HG03103 (cell line): ENCODE results near the gene QTRT2.

Source experiments
- ATAC-seq: cut with Tn5 transposase; IDR thresholded peaks from one replicate; pipeline ENCODE4 v1.9.1; 2021; ENCODE audit warnings: low read depth; ENCODE audit not compliant: unreplicated experiment

The QTRT2 gene

DNA sequence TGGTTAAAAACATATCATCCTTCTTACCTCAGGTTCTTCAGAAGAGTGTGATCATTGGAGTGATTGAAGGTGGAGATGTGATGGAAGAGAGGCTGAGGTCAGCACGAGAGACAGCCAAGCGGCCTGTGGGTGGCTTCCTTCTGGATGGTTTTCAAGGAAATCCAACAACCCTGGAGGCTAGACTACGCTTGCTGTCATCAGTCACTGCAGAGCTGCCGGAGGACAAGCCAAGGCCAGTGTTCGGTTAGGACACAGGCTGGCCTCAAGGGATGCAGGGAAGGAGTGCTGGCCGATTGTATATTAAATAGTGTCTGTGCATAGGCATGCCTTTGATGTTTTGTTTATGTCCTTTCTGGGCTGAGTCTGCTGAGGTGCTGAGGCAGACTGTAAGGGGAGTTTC is 20.2 kb downstream of the QTRT2 start:
- ATAC-seq, result no peak

DNA sequence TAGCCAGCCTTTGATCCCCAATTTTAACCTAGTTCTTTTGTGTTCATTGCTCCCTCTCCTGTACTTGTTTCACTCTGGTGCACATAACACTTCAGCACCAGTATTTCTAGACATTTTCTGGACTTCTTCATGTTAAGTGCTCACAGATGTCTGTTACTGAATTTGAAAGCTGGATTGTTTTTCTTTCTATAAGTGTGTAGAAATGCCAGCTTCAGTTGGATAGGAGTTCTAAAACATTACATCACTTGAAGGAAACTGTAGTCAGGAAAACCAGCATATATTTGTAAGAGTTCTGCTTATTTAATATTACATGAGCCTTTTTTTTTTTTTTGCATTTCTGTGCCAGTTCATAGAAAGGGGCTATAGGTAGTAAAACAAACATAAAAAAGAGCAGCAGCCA is 21.6 kb downstream of the QTRT2 start:
- ATAC-seq, result no peak

DNA sequence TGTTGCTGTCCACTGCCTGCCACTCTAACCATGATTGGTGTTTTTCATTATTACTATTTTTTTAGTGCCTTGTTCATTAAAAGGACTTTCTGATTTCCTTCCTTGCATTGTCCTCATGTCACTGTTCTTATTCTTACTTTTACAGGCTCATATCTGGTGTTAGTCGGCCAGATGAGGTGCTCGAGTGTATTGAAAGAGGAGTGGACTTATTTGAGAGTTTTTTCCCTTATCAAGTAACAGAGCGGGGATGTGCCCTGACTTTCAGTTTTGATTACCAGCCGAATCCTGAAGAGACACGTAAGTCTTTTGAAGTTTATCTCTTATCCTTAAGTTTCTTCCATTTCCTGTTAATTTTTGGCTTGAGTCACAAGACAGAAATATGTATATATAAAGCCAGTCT is 23.2 kb downstream of the QTRT2 start:
- ATAC-seq, result no peak

- ATAC-seq, result no peak
These were observed 23.7 kb downstream of the QTRT2 start for GRCh38 chr3:114080201-114080600.

GRCh38 chr3:114081037-114081436 is 24.5 kb downstream of the QTRT2 start:
- no peak for ATAC-seq

DNA sequence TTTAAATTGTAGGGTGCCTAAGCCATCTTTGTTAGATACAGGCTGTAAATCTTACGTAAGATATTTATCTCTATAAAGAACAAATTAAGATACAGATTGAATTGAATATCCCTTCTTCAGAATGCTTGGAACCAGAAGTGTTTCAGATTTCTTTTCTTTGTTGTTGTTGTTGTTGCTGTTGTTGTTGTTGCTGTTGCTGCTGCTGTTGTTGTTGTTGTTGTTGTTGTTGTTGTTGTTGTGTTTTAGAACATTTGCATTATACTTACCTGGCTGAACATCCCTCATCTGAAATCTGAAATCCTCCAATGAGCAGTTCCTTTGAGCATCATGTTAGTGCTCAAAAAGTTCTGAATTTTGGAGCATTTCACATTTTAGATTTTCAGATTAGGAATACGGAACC is 26.6 kb downstream of the QTRT2 start:
- no peak for ATAC-seq

DNA sequence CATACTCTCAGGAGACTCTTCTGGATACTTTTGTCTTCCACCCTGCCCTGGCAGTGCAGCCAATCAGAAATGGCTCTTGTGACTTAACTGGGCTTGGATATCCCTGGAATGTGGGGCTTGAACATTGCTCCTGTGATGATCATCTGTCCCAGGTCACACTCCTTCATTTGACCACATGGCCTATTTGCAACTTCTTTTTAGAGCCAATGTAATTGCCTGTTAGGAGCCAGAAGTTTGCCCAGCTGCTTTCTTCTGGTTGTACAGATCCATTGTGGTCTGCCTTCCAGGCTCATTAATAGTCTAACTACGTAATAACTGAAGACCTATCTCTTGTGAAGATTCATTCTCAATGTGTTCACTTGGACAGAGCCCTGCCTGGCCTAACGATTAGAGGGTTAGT is 29.8 kb downstream of the QTRT2 start:
- no peak for ATAC-seq

GRCh38 chr3:114089675-114090074 is 33.1 kb downstream of the QTRT2 start:
- no peak for ATAC-seq

- ATAC-seq, result no peak
These were observed 35.8 kb downstream of the QTRT2 start for GRCh38 chr3:114092151-114093015.

DNA sequence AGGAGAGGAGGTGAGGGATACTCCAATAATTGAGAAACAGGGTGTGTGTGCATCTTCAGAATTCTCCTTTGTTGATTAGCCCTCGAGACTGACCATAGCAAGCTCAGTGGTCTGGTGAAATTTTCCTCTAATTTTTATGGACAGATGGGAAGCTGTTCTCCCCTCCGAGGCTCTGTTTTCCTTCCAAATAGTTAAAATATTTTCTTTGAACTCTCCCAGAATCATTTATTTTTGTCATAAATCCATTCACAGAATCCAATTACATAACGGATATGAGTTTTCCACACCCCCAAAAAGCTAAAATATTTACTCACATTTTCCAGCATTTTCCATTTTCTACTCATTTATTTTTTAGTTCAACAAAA is 36.5 kb downstream of the QTRT2 start:
- ATAC-seq, result no peak

DNA sequence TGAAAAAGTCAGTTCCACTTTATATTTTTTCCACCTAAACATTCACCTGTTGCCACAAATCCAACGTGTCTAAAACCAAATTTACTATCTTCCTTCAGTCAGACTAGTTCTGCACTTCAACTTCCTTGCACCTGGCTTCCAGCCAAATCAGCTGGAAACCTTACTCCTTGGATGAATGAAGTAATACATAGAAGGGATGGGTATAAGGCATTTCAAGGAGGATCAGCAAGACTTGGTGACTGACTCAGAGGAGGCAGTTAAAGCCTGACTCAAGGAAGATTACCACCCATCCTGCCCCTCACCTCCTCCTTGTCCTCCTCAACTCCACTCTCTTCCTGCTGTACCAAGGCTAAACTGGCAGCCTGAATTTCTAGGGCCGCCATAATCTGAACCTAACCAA is 37.1 kb downstream of the QTRT2 start:
- ATAC-seq, result no peak

GRCh38 chr3:114095796-114096195 is 39.3 kb downstream of the QTRT2 start:
- ATAC-seq, result no peak

DNA sequence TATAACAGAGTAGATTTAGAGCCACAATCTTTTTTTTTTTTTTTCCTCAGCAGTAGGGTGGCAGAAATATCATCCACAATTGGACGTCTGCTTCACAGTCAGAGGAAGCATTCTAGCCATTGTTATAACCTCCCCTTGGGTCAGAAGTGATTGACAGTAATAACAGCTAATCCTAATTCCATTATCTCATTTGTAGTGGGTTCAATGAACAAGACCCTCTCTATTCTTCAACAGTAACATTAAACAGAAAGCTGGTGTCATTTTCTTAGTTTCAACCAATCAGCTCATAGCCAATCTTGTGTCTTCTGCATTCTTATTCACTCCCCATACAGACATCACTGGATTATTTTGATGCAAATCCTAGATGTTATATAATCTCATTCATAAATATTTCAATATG is 44.6 kb downstream of the QTRT2 start:
- no peak for ATAC-seq

DNA sequence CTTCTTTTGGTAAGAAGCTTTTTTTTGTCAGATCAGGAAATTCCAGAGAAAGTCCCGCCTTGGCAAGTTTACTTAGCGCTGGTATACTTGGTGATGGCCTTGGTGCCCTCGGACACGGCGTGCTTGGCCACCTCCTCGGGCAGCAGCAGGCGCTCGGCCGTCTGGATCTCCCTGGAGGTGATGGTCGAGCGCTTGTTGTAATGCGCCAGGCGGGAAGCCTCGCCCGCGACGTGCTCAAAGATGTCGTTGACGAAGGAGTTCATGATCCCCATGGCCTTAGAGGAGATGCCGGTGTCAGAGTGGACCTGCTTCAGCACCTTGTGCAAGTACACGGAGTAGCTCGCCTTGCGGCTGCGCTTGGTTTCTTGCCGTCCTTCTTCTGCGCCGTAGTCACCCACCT is 46.6 kb downstream of the QTRT2 start:
- no peak for ATAC-seq

DNA sequence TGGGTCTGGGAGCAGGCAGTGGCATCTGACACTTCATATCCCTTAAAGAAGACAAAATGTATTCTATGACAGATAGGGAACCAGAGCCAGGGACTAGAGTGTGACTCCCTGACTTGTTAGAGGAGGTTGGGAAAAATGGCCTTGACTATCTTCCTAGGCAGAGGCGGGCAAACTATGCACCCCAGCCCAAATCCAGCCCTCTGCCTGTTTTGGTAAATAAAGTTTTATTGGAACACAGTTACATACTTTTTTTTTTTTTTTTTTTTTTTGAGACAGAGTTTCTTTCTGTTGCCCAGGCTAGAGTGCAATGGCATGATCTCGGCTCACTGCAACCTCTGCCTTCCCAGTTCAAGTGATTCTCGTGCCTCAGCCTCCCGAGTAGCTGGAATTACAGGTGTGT is 47.3 kb downstream of the QTRT2 start:
- ATAC-seq, result no peak

DNA sequence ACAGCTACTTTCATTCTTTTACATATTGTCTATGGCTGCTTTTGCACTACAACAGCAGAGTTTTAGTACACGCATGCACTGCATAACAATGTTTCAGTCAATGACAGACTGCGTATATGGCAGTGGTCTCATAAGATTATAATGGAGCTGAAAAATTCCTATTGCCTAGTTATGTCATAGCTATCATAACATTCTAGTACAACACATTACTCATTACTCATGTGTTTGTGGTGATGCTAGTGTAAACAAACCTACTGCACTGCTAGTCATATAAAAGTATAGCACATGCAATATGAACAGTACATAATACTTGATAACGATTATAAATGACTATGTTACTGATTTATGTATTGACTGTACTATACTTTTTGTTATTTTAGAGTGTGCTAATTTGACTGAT is 47.9 kb downstream of the QTRT2 start:
- ATAC-seq, result no peak

- ATAC-seq, result no peak
These were observed 51.6 kb downstream of the QTRT2 start for GRCh38 chr3:114108137-114108536.

DNA sequence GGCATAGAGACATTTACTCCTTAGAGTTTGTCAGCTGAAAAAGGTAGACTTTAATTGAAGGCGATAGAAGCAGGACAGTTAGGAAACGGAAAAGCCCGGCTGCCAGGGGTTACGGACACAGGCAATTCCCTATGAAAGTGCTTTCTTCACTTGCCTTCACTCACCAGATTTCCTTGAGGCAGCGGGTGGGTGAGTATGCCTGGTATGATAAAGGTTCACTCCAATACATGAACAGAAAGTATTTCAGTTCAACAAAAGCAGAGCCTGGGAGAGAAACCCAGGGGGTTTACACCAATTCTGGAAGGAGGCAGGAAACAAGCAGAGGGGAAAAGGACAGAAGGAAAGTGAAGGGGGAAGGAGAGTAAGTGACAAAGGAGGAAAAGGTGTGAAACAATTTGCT is 53.9 kb downstream of the QTRT2 start:
- no peak for ATAC-seq

DNA sequence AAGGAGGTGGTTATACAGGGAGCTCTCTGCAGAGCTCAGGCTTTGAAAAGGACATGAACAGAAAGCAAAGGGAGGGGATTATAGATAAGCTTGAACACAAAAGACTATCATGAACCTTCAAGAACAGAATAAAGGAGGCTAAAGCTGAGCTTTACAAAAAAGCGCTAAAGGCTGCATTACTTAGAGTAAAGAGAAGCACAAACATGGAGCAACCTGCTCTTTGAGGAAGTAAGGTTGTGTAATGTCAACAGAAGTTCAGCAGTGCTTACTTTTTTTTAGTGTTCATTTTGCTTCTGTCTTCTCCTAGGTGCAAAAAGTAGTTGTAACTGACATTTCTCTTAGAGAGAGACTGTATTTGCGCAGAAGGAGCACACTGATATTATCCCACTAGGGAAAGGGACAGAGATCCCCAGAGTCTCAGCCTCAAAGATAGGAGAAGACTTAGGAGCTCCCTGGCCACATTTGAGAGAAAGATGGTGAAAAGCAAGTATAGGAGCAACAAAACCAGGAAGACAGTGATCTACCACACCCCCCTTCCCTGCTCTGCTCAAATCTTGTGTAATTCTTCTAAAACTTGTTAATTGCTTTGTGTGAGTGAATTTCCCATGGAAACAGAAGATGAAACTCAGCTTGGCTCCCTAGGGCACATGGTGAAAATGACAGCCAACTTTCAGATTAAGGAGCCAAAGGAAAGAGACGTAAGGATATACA is 54.7 kb downstream of the QTRT2 start:
- no peak for ATAC-seq

DNA sequence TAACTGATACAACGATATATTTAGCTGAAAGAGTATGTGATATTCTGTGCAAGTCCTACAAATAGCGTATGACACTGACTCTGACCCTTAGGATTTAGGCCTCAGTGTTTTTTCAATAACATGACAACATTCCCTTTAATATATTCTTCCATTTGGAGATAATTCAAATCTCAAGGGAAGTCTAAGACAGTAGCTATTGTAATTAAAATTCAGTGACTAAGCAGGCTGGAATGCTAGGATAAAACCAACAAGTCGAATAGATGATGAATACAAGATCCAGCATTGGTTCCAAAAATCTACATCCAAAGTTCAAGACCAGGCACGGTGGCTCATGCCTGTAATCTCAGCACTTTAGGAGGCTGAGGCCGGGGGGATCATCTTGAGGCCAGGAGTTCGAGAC is 56.2 kb downstream of the QTRT2 start:
- no peak for ATAC-seq

GRCh38 chr3:114114719-114115118 is 58.2 kb downstream of the QTRT2 start:
- ATAC-seq, result no peak

- ATAC-seq, result no peak
These were observed 58.6 kb downstream of the QTRT2 start for GRCh38 chr3:114115143-114115542.
